CD14-positive monocyte (primary cell): ENCODE data around the gene TTLL10. TPM values are rescaled to one million over a fixed set of nuclear protein-coding genes. Genes with fewer than 3 reads are reported as not detected.
"Not testable (repeated sequence)": the region's sequence is repeated elsewhere in the genome, so short reads cannot be mapped to it uniquely, and the experiment has no call there.

ENCODE experiments used
- DNase-seq, 3 donors: peaks; one replicate each; pipeline ENCODE4 v3.0.0-alpha.2; 2011 to 2022
- H2AFZ ChIP-seq: 2 replicates; pipeline ENCODE4 v1.6.0; 2012; ENCODE audit warnings: mild to moderate bottlenecking, low read depth, low read length, inconsistent platforms; ENCODE audit not compliant: insufficient read depth, poor library complexity, severe bottlenecking
- H3K27ac ChIP-seq, 2 donors: 1 replicate in 1 of 2; 2 replicates in 1 of 2; pipeline ENCODE4 v1.5.1; 2012 to 2013; ENCODE audit warnings: low read length in 2 of 2, control low read depth in 1 of 2, inconsistent platforms in 1 of 2, low read depth in 1 of 2, mild to moderate bottlenecking in 1 of 2
- H3K27me3 ChIP-seq, 2 donors: one replicate each; pipeline versions ENCODE4 v1.6.0 to v1.6.1; 2011 to 2013; ENCODE audit warnings: low read length in 2 of 2; ENCODE audit not compliant: control insufficient read depth in 2 of 2, insufficient read depth in 2 of 2
- H3K36me3 ChIP-seq, 2 donors: replicated peaks in 1 of 2; 1 replicate in 1 of 2; 2 replicates in 1 of 2; pipeline versions ENCODE4 v1.5.1 to v1.6.1; 2012 to 2013; ENCODE audit warnings: low read length in 2 of 2, control low read depth in 1 of 2, inconsistent platforms in 1 of 2, mild to moderate bottlenecking in 1 of 2; ENCODE audit not compliant: insufficient read depth in 2 of 2, control insufficient read depth in 1 of 2
- H3K4me1 ChIP-seq, 2 donors: 1 replicate in 1 of 2; 2 replicates in 1 of 2; pipeline versions ENCODE4 v1.5.1 to v1.6.1; 2012 to 2013; ENCODE audit warnings: low read length in 2 of 2, control low read depth in 1 of 2, inconsistent platforms in 1 of 2, mild to moderate bottlenecking in 1 of 2, moderate library complexity in 1 of 2; ENCODE audit not compliant: insufficient read depth in 2 of 2, control insufficient read depth in 1 of 2
- H3K4me2 ChIP-seq: replicated peaks from 2 replicates; pipeline ENCODE3; 2012; ENCODE audit warnings: low read length, moderate library complexity, mild to moderate bottlenecking; ENCODE audit not compliant: poor library complexity, severe bottlenecking; ENCODE audit errors: extremely low read depth
- H3K4me3 ChIP-seq, 3 experiments: fragments of 200-600 bp in 1 of 3; sonication (generic) in 1 of 3; replicated peaks in 1 of 3; 1 replicate in 2 of 3; 2 replicates in 1 of 3; pipeline ENCODE4 v1.5.1; 2011 to 2013; ENCODE audit warnings: low read length in 3 of 3, mild to moderate bottlenecking in 3 of 3, control low read depth in 2 of 3, low read depth in 2 of 3, inconsistent platforms in 1 of 3, moderate library complexity in 1 of 3
- H3K79me2 ChIP-seq: 2 replicates; pipeline ENCODE4 v1.6.0; 2012; ENCODE audit warnings: mild to moderate bottlenecking, control low read depth, inconsistent platforms, low read length, moderate library complexity; ENCODE audit not compliant: insufficient read depth
- H3K9ac ChIP-seq: 2 replicates; pipeline ENCODE4 v1.6.0; 2017; ENCODE audit warnings: low read length, mild to moderate bottlenecking; ENCODE audit not compliant: insufficient read depth, poor library complexity, severe bottlenecking
- H3K9me3 ChIP-seq, 2 donors: replicated peaks in 1 of 2; 1 replicate in 1 of 2; 2 replicates in 1 of 2; pipeline versions ENCODE4 v1.5.1 to v1.6.1; 2012 to 2013; ENCODE audit warnings: low read length in 2 of 2, control low read depth in 1 of 2; ENCODE audit not compliant: control insufficient read depth in 1 of 2, insufficient read depth in 1 of 2
- H4K20me1 ChIP-seq: 2 replicates; pipeline ENCODE4 v1.6.0; 2012; ENCODE audit warnings: mild to moderate bottlenecking, low read length, control low read depth, moderate library complexity; ENCODE audit not compliant: insufficient read depth
- H3K27ac Mint-ChIP-seq, 7 donors: one replicate each; pipeline ENCODE4 v1.8.0; 2020; ENCODE audit warnings: mild to moderate bottlenecking in 7 of 7, mixed read lengths in 7 of 7, moderate library complexity in 6 of 7, inconsistent platforms in 2 of 7
- H3K27me3 Mint-ChIP-seq, 3 donors: one replicate each; pipeline ENCODE4 v1.8.0; 2021 to 2022; ENCODE audit warnings: low read depth in 3 of 3, mild to moderate bottlenecking in 3 of 3, mixed read lengths in 3 of 3, moderate library complexity in 3 of 3, inconsistent platforms in 1 of 3
- H3K36me3 Mint-ChIP-seq, 2 donors: one replicate each; pipeline ENCODE4 v1.8.0; 2020; ENCODE audit warnings: mixed read lengths in 2 of 2, inconsistent platforms in 1 of 2, mild to moderate bottlenecking in 1 of 2
- H3K4me1 Mint-ChIP-seq: one replicate; pipeline ENCODE4 v1.8.0; 2020; ENCODE audit warnings: mild to moderate bottlenecking, mixed read lengths
- H3K4me3 Mint-ChIP-seq, 2 donors: one replicate each; pipeline ENCODE4 v1.8.0; 2020; ENCODE audit warnings: mild to moderate bottlenecking in 2 of 2, mixed read lengths in 2 of 2, moderate library complexity in 1 of 2
- H3K9me3 Mint-ChIP-seq, 7 donors: one replicate each; pipeline ENCODE4 v1.8.0; 2020 to 2022; ENCODE audit warnings: mixed read lengths in 7 of 7, mild to moderate bottlenecking in 6 of 7, moderate library complexity in 6 of 7, inconsistent platforms in 2 of 7
- CTCF ChIP-seq: fragments of 200-600 bp; IDR thresholded peaks from one replicate; pipeline ENCODE4 v1.8.0; 2022; ENCODE audit warnings: antibody characterized with exemption, mild to moderate bottlenecking
- WGBS: methylation state at CpG from one replicate; pipeline ENCODE4 v1.1.5; 2013; ENCODE audit warnings: missing lambda C conversion rate; ENCODE audit not compliant: insufficient coverage; 5-methylcytosine and 5-hydroxymethylcytosine counted together
- intact Hi-C, 2 donors: fragments of 100-400 bp; cut with micrococcal nuclease; formaldehyde crosslinking; loops; one replicate each; pipeline versions ENCODE4 v1.15.0 to v1.15.1; 2023
- polyA plus RNA-seq, 3 donors: library from polyadenylated mRNA; depleted of rRNA in 1 of 3; unstranded in 2 of 3; stranded (reverse) in 1 of 3; fragments of 300-500 nt in 2 of 3; fragments of >200 nt in 1 of 3; fragmentation: Illumina TruSeq in 2 of 3; gene quantifications; 1 replicate in 2 of 3; 2 replicates in 1 of 3; pipeline ENCODE4 v1.2.3, GENCODE V29; 2012 to 2021

Gene TTLL10
- polyA plus RNA-seq, 3 donors: 0.06 TPM; not detected in 2

- H3K27me3 Mint-ChIP-seq: peaks cover 0 to 4% (median 3%) of the 10 kb centered on the region in 3 donors
- no peak overlapping the region for H3K4me2 ChIP-seq
- H3K4me3 Mint-ChIP-seq: no peak overlapping the region
- no peaks in the 10 kb centered on the region for H3K27me3 ChIP-seq
- no peak overlapping the region for H3K4me3 ChIP-seq
- no peaks in the 10 kb centered on the region for H4K20me1 ChIP-seq
- H3K79me2 ChIP-seq: no peaks in the 10 kb centered on the region
- H2AFZ ChIP-seq: no peak overlapping the region
- no peaks in the 10 kb centered on the region for H3K4me1 ChIP-seq
- H3K9me3 Mint-ChIP-seq: peaks cover 17 to 22% (median 18%) of the 10 kb centered on the region in 7 donors
- 79% methylated on average over 12 of the region's 12 CpGs for WGBS
- peaks cover 12 to 21% of the 10 kb centered on the region in 2 donors for H3K9me3 ChIP-seq
- H3K36me3 Mint-ChIP-seq: no peaks in the 10 kb centered on the region
- DNase-seq: no peak
- no peak overlapping the region for H3K9ac ChIP-seq
- intact Hi-C loops: no loop called here
- no peaks in the 10 kb centered on the region for H3K4me1 Mint-ChIP-seq
- no peak for TF ChIP-seq CTCF
- no peaks in the 10 kb centered on the region for H3K36me3 ChIP-seq
- H3K27ac ChIP-seq: no peak overlapping the region
- no peak overlapping the region for H3K27ac Mint-ChIP-seq
Observed at GRCh38 chr1:1150100-1150499, 23.6 kb upstream of the TTLL10 start.

GRCh38 chr1:1151306-1151705, 22.4 kb upstream of the TTLL10 start:
- peaks cover 1 to 3% (median 2%) of the 10 kb centered on the region in 3 donors for H3K27me3 Mint-ChIP-seq
- TF ChIP-seq CTCF: no peak
- no peak overlapping the region for H3K27ac ChIP-seq
- no peak overlapping the region for H3K4me2 ChIP-seq
- H2AFZ ChIP-seq: no peak overlapping the region
- no peaks in the 10 kb centered on the region for H3K27me3 ChIP-seq
- no peaks in the 10 kb centered on the region for H3K79me2 ChIP-seq
- no peaks in the 10 kb centered on the region for H3K36me3 ChIP-seq
- no peaks in the 10 kb centered on the region for H3K36me3 Mint-ChIP-seq
- H4K20me1 ChIP-seq: no peaks in the 10 kb centered on the region
- H3K4me3 Mint-ChIP-seq: no peak overlapping the region
- peaks cover 18 to 22% (median 19%) of the 10 kb centered on the region in 7 donors for H3K9me3 Mint-ChIP-seq
- DNase-seq: no peak
- no peak overlapping the region for H3K4me3 ChIP-seq
- peaks cover 12 to 21% of the 10 kb centered on the region in 2 donors for H3K9me3 ChIP-seq
- no peak overlapping the region for H3K9ac ChIP-seq
- no peaks in the 10 kb centered on the region for H3K4me1 ChIP-seq
- intact Hi-C loops: no loop called here
- H3K4me1 Mint-ChIP-seq: no peaks in the 10 kb centered on the region
- no peak overlapping the region for H3K27ac Mint-ChIP-seq
- 98% methylated on average over 21 of the region's 21 CpGs for WGBS

GRCh38 chr1:1152431-1152830, 21.2 kb upstream of the TTLL10 start:
- H3K27me3 ChIP-seq, H3K4me2 ChIP-seq, H3K79me2 ChIP-seq, H4K20me1 ChIP-seq, DNase-seq, H3K27ac ChIP-seq, H2AFZ ChIP-seq, H3K4me1 ChIP-seq, H3K9ac ChIP-seq, intact Hi-C loops, H3K4me3 Mint-ChIP-seq, H3K36me3 ChIP-seq, H3K27me3 Mint-ChIP-seq, H3K4me3 ChIP-seq, H3K36me3 Mint-ChIP-seq, H3K4me1 Mint-ChIP-seq: not testable (repeated sequence)
- WGBS: 92% methylated on average over 10 of the region's 13 CpGs
- H3K27ac Mint-ChIP-seq: peak overlapping the region in 3 of 7 donors; percentile 11 to 47 (median 19)
- peaks cover 12 to 21% of the 10 kb centered on the region in 2 donors for H3K9me3 ChIP-seq
- peaks cover 18 to 22% (median 20%) of the 10 kb centered on the region in 7 donors for H3K9me3 Mint-ChIP-seq
